ENCODE measurements around the gene CERK.

CERK gene

GRCh38 chr22:46656856-46657654, 81.0 kb downstream of the CERK start:
- in situ Hi-C loops (cut with HindIII; ENCODE audit: low pct_ligation_motif_present, low sequenced_read_pairs): no loop called here
- Histone ChIP-seq H3K27me3 (replicated peaks) (no peaks in the 10 kb centered on the region), H3K36me3 (replicated peaks) (no peaks in the 10 kb centered on the region), H3K4me3 (ENCODE audit: low read depth, low read length) (no peak overlapping the region), H3K27ac (no peak overlapping the region)
- TF ChIP-seq CTCF (IDR thresholded peaks at IDR 0.05; ENCODE audit: low read depth, low read length, missing control alignments): no peak
- DNase-seq: no peak

GRCh38 chr22:46655861-46656608, 82.0 kb downstream of the CERK start:
- TF ChIP-seq CTCF (IDR thresholded peaks at IDR 0.05; ENCODE audit: low read depth, low read length, missing control alignments): no peak
- H3K36me3 ChIP-seq (replicated peaks): no peaks in the 10 kb centered on the region

GRCh38 chr22:46654927-46655595, 83.0 kb downstream of the CERK start:
- DNase-seq: no peak
- no peaks in the 10 kb centered on the region for H3K36me3 ChIP-seq (replicated peaks)
- in situ Hi-C loops (cut with HindIII; ENCODE audit: low pct_ligation_motif_present, low sequenced_read_pairs): no loop called here
- no peaks in the 10 kb centered on the region for H3K27me3 ChIP-seq (replicated peaks)
- H3K4me3 ChIP-seq (ENCODE audit: low read depth, low read length): no peak overlapping the region
- H3K27ac ChIP-seq: no peak overlapping the region
- TF ChIP-seq CTCF (IDR thresholded peaks at IDR 0.05; ENCODE audit: low read depth, low read length, missing control alignments): no peak

More at GRCh38 chr22:46655861-46656608, 82.0 kb downstream of the CERK start:
- Histone ChIP-seq H3K27ac (no peak overlapping the region), H3K27me3 (replicated peaks) (no peaks in the 10 kb centered on the region), H3K4me3 (ENCODE audit: low read depth, low read length) (no peak overlapping the region)
- no peak for DNase-seq
- in situ Hi-C loops (cut with HindIII; ENCODE audit: low pct_ligation_motif_present, low sequenced_read_pairs): no loop called here

GRCh38 chr22:46654426-46654825, 83.6 kb downstream of the CERK start:
- TF ChIP-seq CTCF (IDR thresholded peaks at IDR 0.05; ENCODE audit: low read depth, low read length, missing control alignments): no peak
- no peaks in the 10 kb centered on the region for H3K36me3 ChIP-seq (replicated peaks)
- H3K4me3 ChIP-seq (ENCODE audit: low read depth, low read length): no peak overlapping the region
- in situ Hi-C loops (cut with HindIII; ENCODE audit: low pct_ligation_motif_present, low sequenced_read_pairs): no loop called here
- no peaks in the 10 kb centered on the region for H3K27me3 ChIP-seq (replicated peaks)
- no peak overlapping the region for H3K27ac ChIP-seq
- no peak for DNase-seq

GRCh38 chr22:46653596-46653995, 84.5 kb downstream of the CERK start:
- Histone ChIP-seq H3K36me3 (replicated peaks) (no peaks in the 10 kb centered on the region), H3K27ac (no peak overlapping the region), H3K27me3 (replicated peaks) (no peaks in the 10 kb centered on the region), H3K4me3 (ENCODE audit: low read depth, low read length) (no peak overlapping the region)
- DNase-seq: no peak
- in situ Hi-C loops (cut with HindIII; ENCODE audit: low pct_ligation_motif_present, low sequenced_read_pairs): no loop called here
- no peak for TF ChIP-seq CTCF (IDR thresholded peaks at IDR 0.05; ENCODE audit: low read depth, low read length, missing control alignments)
